GM12878 (cell line): ENCODE measurements around the gene ASTL. TPM values are rescaled to one million over a fixed set of nuclear protein-coding genes. Genes with fewer than 3 reads are reported as not detected.

Source experiments
- ATAC-seq: fragments of 200-7000 bp; cut with Tn5 transposase; 3 replicates; pipeline ENCODE4 v1.9.1; 2020; ENCODE audit warnings: mild to moderate bottlenecking, moderate library complexity
- BruUV-seq: library from RNA; stranded (reverse); fragments of 400-500 nt; replicated peaks from 2 replicates; lab custom pipeline; 2021; lab: Mats Ljungman, UMichigan
- CTCF ChIA-PET: fragments of 300-600 bp; sonication (Branson Sonifier 250); formaldehyde crosslinking; extraction: SDS; loops from one replicate; lab custom pipeline; 2021; ENCODE audit warnings: inconsistent platforms; lab: Yijun Ruan, JAX
- POLR2A ChIA-PET: fragments of 350-600 bp; formaldehyde crosslinking; extraction: SDS; loops from one replicate; lab custom pipeline; 2021; ENCODE audit warnings: inconsistent platforms; lab: Charles Lee
- RAD21 ChIA-PET: fragments of 300-600 bp; sonication (Branson Sonifier 250); formaldehyde crosslinking; loops from one replicate; lab custom pipeline; 2023; ENCODE audit warnings: antibody characterized with exemption; ENCODE audit not compliant: unreplicated experiment; lab: Charles Lee
- SMC1A ChIA-PET: fragments of 300-600 bp; sonication (Branson Sonifier 250); formaldehyde crosslinking; loops from one replicate; lab custom pipeline; 2023; ENCODE audit not compliant: unreplicated experiment, uncharacterized antibody; lab: Charles Lee
- DNase-seq: peaks from one replicate; pipeline ENCODE4 v3.0.0-alpha.2; 2011; ENCODE audit warnings: low read depth, low spot score
- FAIRE-seq: peaks from 3 replicates; lab custom pipeline; 2011; peaks lifted over from hg19 to GRCh38; lab: Jason Lieb, UNC
- H2AFZ ChIP-seq: 2 replicates; pipeline ENCODE4 v1.6.0; 2011; ENCODE audit warnings: low read depth, low read length, control low read depth; ENCODE audit not compliant: control insufficient read depth
- H3K27ac ChIP-seq: 2 replicates; pipeline ENCODE4 v1.5.1; 2011; ENCODE audit warnings: control low read depth; ENCODE audit not compliant: control insufficient read depth, insufficient read depth
- H3K27me3 ChIP-seq, 2 experiments: replicated peaks in 1 of 2; 2 replicates each; pipeline versions ENCODE4 v1.6.0 to v1.6.1; 2011; ENCODE audit warnings: low read length in 1 of 2; ENCODE audit not compliant: control insufficient read depth in 2 of 2, insufficient read depth in 2 of 2
- H3K36me3 ChIP-seq, 2 experiments: 2 replicates each; pipeline ENCODE4 v1.5.1; 2011; ENCODE audit warnings: low read length in 1 of 2; ENCODE audit not compliant: control insufficient read depth in 2 of 2, insufficient read depth in 2 of 2
- H3K4me1 ChIP-seq: 2 replicates; pipeline ENCODE4 v1.6.1; 2011; ENCODE audit warnings: mild to moderate bottlenecking, low read length, moderate library complexity, mixed read lengths; ENCODE audit not compliant: control insufficient read depth, insufficient read depth
- H3K4me2 ChIP-seq: 2 replicates; pipeline ENCODE4 v1.6.0; 2011; ENCODE audit warnings: control low read depth; ENCODE audit not compliant: control insufficient read depth, insufficient read depth
- H3K4me3 ChIP-seq: fragments of 200-600 bp; sonication (generic); 2 replicates; pipeline ENCODE4 v1.5.1; 2016
- H3K79me2 ChIP-seq: 2 replicates; pipeline ENCODE4 v1.6.0; 2011; ENCODE audit warnings: low read length; ENCODE audit not compliant: control insufficient read depth, insufficient read depth
- H3K9ac ChIP-seq: 2 replicates; pipeline ENCODE4 v1.8.0; 2011; ENCODE audit warnings: low read length, control low read depth, mixed read lengths; ENCODE audit not compliant: control insufficient read depth, insufficient read depth
- H3K9me3 ChIP-seq: replicated peaks from 3 replicates; pipeline ENCODE4 v1.5.1; 2011; ENCODE audit warnings: mild to moderate bottlenecking, low read length; ENCODE audit not compliant: control insufficient read depth, insufficient read depth
- H4K20me1 ChIP-seq: 2 replicates; pipeline ENCODE4 v1.6.0; 2011; ENCODE audit not compliant: control insufficient read depth, insufficient read depth
- ATF7 ChIP-seq: fragments of 450-650 bp; IDR thresholded peaks from 2 replicates; pipeline ENCODE4 v1.6.1; 2016; ENCODE audit warnings: low read depth, mild to moderate bottlenecking
- FOXM1 ChIP-seq: IDR thresholded peaks from 2 replicates; pipeline ENCODE4 v1.6.1; 2012; ENCODE audit warnings: low read depth, mild to moderate bottlenecking, inconsistent platforms, low read length, moderate library complexity
- PAX5 ChIP-seq: IDR thresholded peaks from 2 replicates; pipeline ENCODE4 v1.6.1; 2011; ENCODE audit warnings: low read depth, low read length, borderline replicate concordance
- POLR2A ChIP-seq: IDR thresholded peaks from 2 replicates; pipeline ENCODE4 v1.6.1; 2011; ENCODE audit warnings: low read depth, mild to moderate bottlenecking, low read length
- SMAD5 ChIP-seq: IDR thresholded peaks from 2 replicates; pipeline ENCODE4 v1.6.1; 2016; ENCODE audit warnings: antibody characterized with exemption, low read depth
- SMC3 ChIP-seq: IDR thresholded peaks from 2 replicates; pipeline ENCODE4 v1.6.1; 2011; ENCODE audit warnings: low read length, improper control_type of control experiment, borderline replicate concordance
- SREBF1 ChIP-seq: IDR thresholded peaks from 2 replicates; pipeline ENCODE4 v1.6.1; 2012; ENCODE audit warnings: mild to moderate bottlenecking, low read length
- SUZ12 ChIP-seq: fragments of 200-600 bp; sonication (generic); IDR thresholded peaks from one replicate; pipeline ENCODE4 v1.6.1; 2018; ENCODE audit warnings: antibody characterized with exemption, mild to moderate bottlenecking; ENCODE audit not compliant: unreplicated experiment
- TCF12 ChIP-seq: IDR thresholded peaks from 2 replicates; pipeline ENCODE4 v1.6.1; 2011; ENCODE audit warnings: low read depth, mild to moderate bottlenecking, low read length
- ZNF384 ChIP-seq: IDR thresholded peaks from 2 replicates; pipeline ENCODE4 v1.6.1; 2012; ENCODE audit warnings: low read depth, mild to moderate bottlenecking, low read length, improper control_type of control experiment, borderline replicate concordance
- WGBS: methylation state at CpG from one replicate; pipeline ENCODE4 v1.1.6; 2016; ENCODE audit warnings: low lambda C conversion rate; ENCODE audit not compliant: insufficient replicate concordance, insufficient coverage; ENCODE audit errors: missing lambda C conversion rate; 5-methylcytosine and 5-hydroxymethylcytosine counted together
- in situ Hi-C: fragments of 300-500 bp; cut with MboI; formaldehyde crosslinking; loops from 9 replicates; pipeline ENCODE4 v1.14.3; 2018; ENCODE audit warnings: mixed read lengths
- intact Hi-C: fragments of 100-400 bp; cut with micrococcal nuclease; formaldehyde crosslinking; loops from one replicate; pipeline ENCODE4 v1.14.2; 2022; ENCODE audit not compliant: unreplicated experiment
- polyA plus RNA-seq, 11 experiments: library from polyadenylated mRNA; depleted of rRNA in 4 of 11; unstranded in 6 of 11; stranded (reverse) in 5 of 11; fragments of >200 nt; fragmentation: Nextera tagmentation in 4 of 11; fragmentation: Illumina TruSeq in 1 of 11; extraction: Ambion mirVana in 4 of 11; extraction: Trizol in 1 of 11; gene quantifications; 1 replicate in 1 of 11; 2 replicates in 10 of 11; pipeline versions ENCODE4 v1.2.1 to v1.2.3, GENCODE V29; 2011 to 2016; ENCODE audit warnings: inconsistent platforms in 2 of 11, missing spikeins in 2 of 11, low read depth in 1 of 11
- total RNA-seq, 4 experiments: library from RNA; depleted of rRNA in 3 of 4; stranded (reverse); fragments of >200 nt in 3 of 4; fragmentation: Illumina TruSeq in 1 of 4; extraction: Trizol in 1 of 4; gene quantifications; 2 replicates each; pipeline versions ENCODE4 v1.2.1 to v1.2.3, GENCODE V29; 2013 to 2021
- TF ChIP-seq, protein P1 (sequence below): fragments of 450-650 bp; formaldehyde crosslinking; IDR thresholded peaks from 2 replicates; pipeline ENCODE4 v1.4.0; 2022; ENCODE audit warnings: mild to moderate bottlenecking, moderate library complexity

ASTL gene
- total and polyA plus RNA-seq, 10 of the 15 experiments (the other 5 are each of a cell fraction or from before 2014, with no cell fraction given) = 0.18 to 1.0 (median 0.38) TPM; not detected in 4

DNA sequence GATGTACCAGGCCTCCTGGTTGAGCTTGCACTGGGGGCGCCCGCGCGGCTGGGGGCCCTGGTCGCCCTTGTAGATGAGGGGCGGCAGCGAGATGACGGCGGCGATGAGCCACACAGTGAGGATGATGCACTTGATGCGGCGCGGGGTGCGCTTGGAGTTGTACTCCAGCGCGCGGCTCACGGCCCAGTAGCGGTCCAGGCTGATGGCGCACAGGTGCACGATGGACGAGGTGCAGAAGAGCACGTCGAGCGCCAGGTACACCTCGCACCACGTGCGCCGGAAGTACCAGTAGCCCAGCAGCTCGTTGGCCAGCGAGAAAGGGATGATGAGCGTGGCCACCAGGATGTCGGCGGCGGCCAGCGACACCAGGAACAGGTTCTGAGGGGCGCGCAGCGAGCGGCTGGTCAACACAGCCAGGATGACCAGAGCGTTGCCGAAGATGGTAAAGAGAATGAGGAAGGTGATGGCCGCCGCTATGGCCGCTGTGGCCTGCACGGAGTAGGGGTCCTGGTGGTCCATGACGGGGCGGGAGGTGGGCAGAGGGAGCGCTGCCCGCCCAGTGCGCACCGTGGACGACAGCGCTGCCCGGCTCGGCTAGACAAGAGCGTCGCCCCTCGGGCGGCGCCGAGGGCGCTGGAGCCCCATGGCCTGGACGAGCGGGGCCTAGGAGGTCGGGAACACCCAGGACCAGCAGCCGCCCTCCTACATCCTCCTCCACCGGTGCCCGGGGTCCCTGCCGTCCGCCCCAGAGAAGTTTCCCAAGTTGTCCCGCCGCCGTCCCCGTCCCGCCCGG, 22.5 kb downstream of the ASTL start:
- Histone ChIP-seq H3K79me2 (no peaks in the 10 kb centered on the region), H3K27ac (no peak overlapping the region), H3K9me3 (no peaks in the 10 kb centered on the region), H3K4me3 (peak overlapping the region; percentile 62; the same call in 1 of the 2 replicates)
- CTCF ChIA-PET = interaction anchor here (1.0 to 3.8 kb wide), 9 partner anchors 22 to 148 kb away, joined by 3 to 33 read pairs (median 4); partner anchors contain the start of gene ASTL
- RAD21 ChIA-PET = interaction anchor here (0.7 to 2.8 kb wide), 4 partner anchors 14 to 123 kb away, joined by 4 to 21 read pairs (median 14); no protein-coding TSS in a partner anchor
- FAIRE-seq = no peak
- intact Hi-C loops = loop anchor here (2.0 to 5.0 kb wide), 2 partner anchors 123 to 151 kb away; partner anchors contain the start of genes CIAO1 and TMEM127
- TF ChIP-seq ATF7 = no peak
- TF ChIP-seq, all 136 proteins: peak for 0
- WGBS = 75% methylated on average over 76 of the region's 77 CpGs
- Histone ChIP-seq H3K4me2 (peak overlapping the region; percentile 93), H2AFZ (no peak overlapping the region), H3K4me1 (peaks cover 10% of the 10 kb centered on the region), H3K27me3 (no peaks in the 10 kb centered on the region; a peak in 2 of 4 replicates), H3K36me3 (no peaks in the 10 kb centered on the region), H4K20me1 (no peaks in the 10 kb centered on the region; the same call in 1 of the 2 replicates), H3K9ac (no peak overlapping the region)
- BruUV-seq = no TSS peak
- DNase-seq = no peak
- ChIA-PET SMC1A (interaction anchor here (1.2 to 1.6 kb wide), 2 partner anchors 15 to 123 kb away, joined by 4 to 6 read pairs; partner anchors contain the start of gene ANKRD36C), POLR2A (no interaction called here)
- ATAC-seq = no peak
- in situ Hi-C loops = no loop called here

DNA sequence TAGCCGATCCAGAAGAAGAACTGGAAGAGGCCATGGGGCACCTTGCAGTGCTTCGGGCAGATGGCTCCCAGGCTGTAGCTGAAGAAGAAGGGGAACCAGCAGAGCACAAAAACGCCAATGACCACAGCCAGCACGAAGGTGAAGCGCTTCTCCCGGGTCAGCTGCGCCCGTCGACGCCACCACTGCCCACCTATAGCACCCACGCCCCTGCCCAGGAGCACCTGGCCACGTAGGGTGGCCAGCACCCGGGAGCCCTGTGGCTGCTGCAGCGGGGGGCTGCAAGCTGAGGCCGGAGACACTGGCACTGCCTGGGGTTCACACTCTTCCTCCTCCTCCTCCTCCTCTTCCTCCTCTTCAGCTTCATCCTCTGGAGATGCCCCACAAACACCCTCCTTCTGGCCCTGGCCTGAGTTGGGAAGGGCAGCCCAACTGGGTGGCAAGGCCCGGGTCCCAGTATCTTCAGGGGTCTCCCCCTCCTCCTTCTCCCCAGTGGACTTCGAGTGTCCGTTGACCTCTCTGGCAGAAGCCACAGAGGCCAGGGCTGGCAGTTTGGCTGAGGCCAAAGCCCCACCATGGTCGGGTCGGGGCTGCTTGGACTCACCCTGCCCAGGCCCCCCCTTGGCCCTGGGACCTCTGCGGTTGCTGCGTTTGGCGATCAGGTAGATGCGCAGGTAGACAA, 23.3 kb downstream of the ASTL start:
- Histone ChIP-seq H3K9ac (no peak overlapping the region), H3K4me2 (no peak overlapping the region), H3K79me2 (no peaks in the 10 kb centered on the region), H3K27ac (no peak overlapping the region), H3K27me3 (no peaks in the 10 kb centered on the region; a peak in 2 of 4 replicates), H4K20me1 (no peaks in the 10 kb centered on the region; the same call in 1 of the 2 replicates), H2AFZ (no peak overlapping the region), H3K4me1 (peaks cover 8% of the 10 kb centered on the region), H3K4me3 (no peak overlapping the region), H3K9me3 (no peaks in the 10 kb centered on the region), H3K36me3 (no peaks in the 10 kb centered on the region)
- no peak for ATAC-seq
- FAIRE-seq = no peak
- SMC1A ChIA-PET = no interaction called here
- BruUV-seq = no TSS peak
- RAD21 ChIA-PET = interaction anchor here (1.6 kb wide), 1 partner anchor 122 kb away, joined by 3 read pairs; no protein-coding TSS in a partner anchor
- WGBS = 74% methylated on average over 24 of the region's 24 CpGs
- intact Hi-C loops = loop anchor here (5.0 kb wide), 1 partner anchor 152 kb away; the partner anchor contains the start of genes CIAO1 and TMEM127
- DNase-seq = no peak
- in situ Hi-C loops = no loop called here
- CTCF ChIA-PET = interaction anchor here (1.0 to 1.5 kb wide), 2 partner anchors 50 to 60 kb away, joined by 3 to 5 read pairs; no protein-coding TSS in a partner anchor
- POLR2A ChIA-PET = no interaction called here
- no peak for TF ChIP-seq FOXM1
- no peak for TF ChIP-seq SREBF1
- TF ChIP-seq SMC3 = no peak
- TF ChIP-seq, protein P1, sequence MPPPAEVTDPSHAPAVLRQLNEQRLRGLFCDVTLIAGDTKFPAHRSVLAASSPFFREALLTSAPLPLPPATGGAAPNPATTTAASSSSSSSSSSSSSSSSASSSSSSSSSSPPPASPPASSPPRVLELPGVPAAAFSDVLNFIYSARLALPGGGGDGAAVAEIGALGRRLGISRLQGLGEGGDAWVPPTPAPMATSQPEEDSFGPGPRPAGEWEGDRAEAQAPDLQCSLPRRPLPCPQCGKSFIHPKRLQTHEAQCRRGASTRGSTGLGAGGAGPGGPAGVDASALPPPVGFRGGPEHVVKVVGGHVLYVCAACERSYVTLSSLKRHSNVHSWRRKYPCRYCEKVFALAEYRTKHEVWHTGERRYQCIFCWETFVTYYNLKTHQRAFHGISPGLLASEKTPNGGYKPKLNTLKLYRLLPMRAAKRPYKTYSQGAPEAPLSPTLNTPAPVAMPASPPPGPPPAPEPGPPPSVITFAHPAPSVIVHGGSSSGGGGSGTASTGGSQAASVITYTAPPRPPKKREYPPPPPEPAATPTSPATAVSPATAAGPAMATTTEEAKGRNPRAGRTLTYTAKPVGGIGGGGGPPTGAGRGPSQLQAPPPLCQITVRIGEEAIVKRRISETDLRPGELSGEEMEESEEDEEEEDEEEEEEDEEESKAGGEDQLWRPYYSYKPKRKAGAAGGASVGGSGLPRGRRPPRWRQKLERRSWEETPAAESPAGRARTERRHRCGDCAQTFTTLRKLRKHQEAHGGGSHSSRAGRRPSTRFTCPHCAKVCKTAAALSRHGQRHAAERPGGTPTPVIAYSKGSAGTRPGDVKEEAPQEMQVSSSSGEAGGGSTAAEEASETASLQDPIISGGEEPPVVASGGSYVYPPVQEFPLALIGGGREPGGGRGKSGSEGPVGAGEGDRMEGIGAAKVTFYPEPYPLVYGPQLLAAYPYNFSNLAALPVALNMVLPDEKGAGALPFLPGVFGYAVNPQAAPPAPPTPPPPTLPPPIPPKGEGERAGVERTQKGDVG (CRISPR knock-in tag) = no peak
- no peak for TF ChIP-seq ZNF384
- no peak for TF ChIP-seq TCF12
- no peak for TF ChIP-seq SUZ12
- TF ChIP-seq POLR2A = no peak
- no peak for TF ChIP-seq SMAD5
- no peak for TF ChIP-seq PAX5
